IMR-90 (cell line): ENCODE data around the gene FNIP1. TPM values are rescaled to one million over a fixed set of nuclear protein-coding genes. Genes with fewer than 3 reads are reported as not detected.

ENCODE experiments used
- ATAC-seq: fragments of 200-7000 bp; cut with Tn5 transposase; 2 replicates; pipeline ENCODE4 v1.9.1; 2020; ENCODE audit warnings: low read depth, mild to moderate bottlenecking, moderate library complexity
- BruUV-seq: library from RNA; stranded (reverse); fragments of 400-500 nt; replicated peaks from 2 replicates; lab custom pipeline; 2021; lab: Mats Ljungman, UMichigan
- CTCF ChIA-PET: fragments of 300-600 bp; formaldehyde crosslinking; extraction: SDS; loops from one replicate; lab custom pipeline; 2021; ENCODE audit warnings: antibody characterized with exemption; lab: Yijun Ruan, JAX
- POLR2A ChIA-PET: fragments of 300-600 bp; sonication (Branson Sonifier 250); formaldehyde crosslinking; loops from one replicate; lab custom pipeline; 2022; ENCODE audit warnings: antibody characterized with exemption; ENCODE audit not compliant: unreplicated experiment; lab: Charles Lee
- DNase-seq: peaks from one replicate; pipeline ENCODE4 v3.0.0; 2013
- H2AFZ ChIP-seq: replicated peaks from 2 replicates; pipeline ENCODE3; 2013; ENCODE audit warnings: low read length, mild to moderate bottlenecking; ENCODE audit not compliant: poor library complexity
- H2AK5ac ChIP-seq: 2 replicates; pipeline ENCODE4 v1.6.1; 2013; ENCODE audit warnings: low read depth, low read length, inconsistent platforms
- H2AK9ac ChIP-seq: replicated peaks from 2 replicates; pipeline ENCODE3; 2013; ENCODE audit warnings: mild to moderate bottlenecking, low read depth, low read length, moderate library complexity; ENCODE audit not compliant: poor library complexity
- H2BK120ac ChIP-seq: 2 replicates; pipeline ENCODE4 v1.6.1; 2013; ENCODE audit warnings: low read depth, low read length, inconsistent platforms
- H2BK15ac ChIP-seq: 3 replicates; pipeline ENCODE4 v1.6.1; 2013; ENCODE audit warnings: low read depth, low read length, inconsistent platforms
- H2BK20ac ChIP-seq: 2 replicates; pipeline ENCODE4 v1.6.1; 2013; ENCODE audit warnings: low read depth, mild to moderate bottlenecking, inconsistent platforms, low read length, moderate library complexity
- H2BK5ac ChIP-seq: 2 replicates; pipeline ENCODE4 v1.6.1; 2013; ENCODE audit warnings: mild to moderate bottlenecking, low read depth, low read length, inconsistent platforms; ENCODE audit not compliant: poor library complexity, severe bottlenecking
- H3K14ac ChIP-seq: replicated peaks from 2 replicates; pipeline ENCODE4 v1.6.1; 2013; ENCODE audit warnings: low read depth, low read length, inconsistent platforms
- H3K18ac ChIP-seq: 2 replicates; pipeline ENCODE4 v1.6.1; 2013; ENCODE audit warnings: low read depth, low read length, control low read depth
- H3K23ac ChIP-seq: 2 replicates; pipeline ENCODE4 v1.6.1; 2013; ENCODE audit warnings: low read depth, low read length, inconsistent platforms
- H3K27ac ChIP-seq: 2 replicates; pipeline ENCODE4 v1.5.1; 2013; ENCODE audit warnings: mild to moderate bottlenecking, control low read depth, low read length; ENCODE audit not compliant: insufficient read depth
- H3K27me3 ChIP-seq: 2 replicates; pipeline ENCODE4 v1.6.1; 2013; ENCODE audit warnings: low read length; ENCODE audit not compliant: control insufficient read depth, insufficient read depth
- H3K36me3 ChIP-seq: 2 replicates; pipeline ENCODE4 v1.6.1; 2013; ENCODE audit warnings: low read length, mixed read lengths; ENCODE audit not compliant: control insufficient read depth, insufficient read depth
- H3K4ac ChIP-seq: 2 replicates; pipeline ENCODE4 v1.6.1; 2013; ENCODE audit warnings: low read depth, low read length, inconsistent platforms
- H3K4me1 ChIP-seq: 2 replicates; pipeline ENCODE4 v1.6.1; 2013; ENCODE audit warnings: low read length, mixed read lengths; ENCODE audit not compliant: control insufficient read depth, insufficient read depth
- H3K4me2 ChIP-seq: 2 replicates; pipeline ENCODE4 v1.6.1; 2013; ENCODE audit warnings: low read depth, mild to moderate bottlenecking, control low read depth, low read length, moderate library complexity
- H3K4me3 ChIP-seq: 2 replicates; pipeline ENCODE4 v1.5.1; 2013; ENCODE audit warnings: low read depth, mild to moderate bottlenecking, control low read depth, low read length, moderate library complexity; ENCODE audit not compliant: insufficient read depth
- H3K56ac ChIP-seq: 2 replicates; pipeline ENCODE4 v1.6.1; 2013; ENCODE audit warnings: low read length, inconsistent platforms; ENCODE audit not compliant: insufficient read depth; ENCODE audit errors: extremely low read depth
- H3K79me1 ChIP-seq, 2 experiments: 2 replicates each; pipeline ENCODE4 v1.6.1; 2013; ENCODE audit warnings: low read length in 2 of 2, inconsistent platforms in 1 of 2, low read depth in 1 of 2
- H3K9ac ChIP-seq: 2 replicates; pipeline ENCODE4 v1.6.1; 2013; ENCODE audit warnings: low read depth, low read length, control low read depth
- H3K9me1 ChIP-seq: 2 replicates; pipeline ENCODE4 v1.6.1; 2013; ENCODE audit warnings: low read length, inconsistent platforms; ENCODE audit not compliant: insufficient read depth
- H3K9me3 ChIP-seq: 2 replicates; pipeline ENCODE4 v1.6.1; 2013; ENCODE audit warnings: low read length; ENCODE audit not compliant: control insufficient read depth, insufficient read depth
- H4K20me1 ChIP-seq: 2 replicates; pipeline ENCODE4 v1.6.1; 2013; ENCODE audit warnings: low read length, inconsistent platforms; ENCODE audit not compliant: insufficient read depth
- H4K5ac ChIP-seq: 2 replicates; pipeline ENCODE4 v1.6.1; 2013; ENCODE audit warnings: mild to moderate bottlenecking, low read depth, low read length, control low read depth
- H4K8ac ChIP-seq, 2 experiments: 2 replicates each; pipeline ENCODE4 v1.6.1; 2013; ENCODE audit warnings: low read depth in 2 of 2, low read length in 2 of 2, control low read depth in 1 of 2, inconsistent platforms in 1 of 2
- H4K91ac ChIP-seq: 2 replicates; pipeline ENCODE4 v1.6.1; 2013; ENCODE audit warnings: low read depth, low read length, inconsistent platforms; ENCODE audit not compliant: insufficient read depth
- BHLHE40 ChIP-seq: fragments of 150-350 bp; IDR thresholded peaks from 2 replicates; pipeline ENCODE4 v1.6.1; 2016; ENCODE audit warnings: mild to moderate bottlenecking, low read depth, low read length
- CHD1 ChIP-seq: IDR thresholded peaks from 2 replicates; pipeline ENCODE4 v1.6.1; 2012; ENCODE audit warnings: low read depth, low read length, improper control_type of control experiment
- CTCF ChIP-seq: conservative IDR thresholded peaks from 2 replicates; pipeline ENCODE4 v1.5.1; 2012; ENCODE audit warnings: mild to moderate bottlenecking, low read depth, low read length, improper control_type of control experiment
- ELK1 ChIP-seq: fragments of 150-350 bp; IDR thresholded peaks from 2 replicates; pipeline ENCODE4 v1.6.1; 2016; ENCODE audit warnings: low read depth, mild to moderate bottlenecking, low read length, moderate library complexity, borderline replicate concordance
- MAZ ChIP-seq: IDR thresholded peaks from 2 replicates; pipeline ENCODE4 v1.6.1; 2012; ENCODE audit warnings: low read depth, mild to moderate bottlenecking, low read length, improper control_type of control experiment, moderate library complexity, borderline replicate concordance
- MXI1 ChIP-seq: IDR thresholded peaks from 2 replicates; pipeline ENCODE4 v1.6.1; 2012; ENCODE audit warnings: low read depth, mild to moderate bottlenecking, low read length, moderate library complexity, borderline replicate concordance
- NFE2L2 ChIP-seq: fragments of 150-350 bp; IDR thresholded peaks from 2 replicates; pipeline ENCODE4 v1.6.1; 2016; ENCODE audit warnings: low read depth, mild to moderate bottlenecking, low read length
- POLR2A ChIP-seq: IDR thresholded peaks from 2 replicates; pipeline ENCODE4 v1.6.1; 2012; ENCODE audit warnings: mild to moderate bottlenecking, low read depth, low read length
- RAD21 ChIP-seq: IDR thresholded peaks from 2 replicates; pipeline ENCODE4 v1.6.1; 2012; ENCODE audit warnings: low read length, improper control_type of control experiment
- RCOR1 ChIP-seq: IDR thresholded peaks from 2 replicates; pipeline ENCODE4 v1.6.1; 2012; ENCODE audit warnings: mild to moderate bottlenecking, low read length, improper control_type of control experiment; ENCODE audit not compliant: insufficient replicate concordance
- RFX5 ChIP-seq: IDR thresholded peaks from 2 replicates; pipeline ENCODE4 v1.8.0; 2012; ENCODE audit warnings: low read depth, mild to moderate bottlenecking, low read length, moderate library complexity
- SMC3 ChIP-seq: fragments of 150-350 bp; IDR thresholded peaks from 2 replicates; pipeline ENCODE4 v1.6.1; 2016; ENCODE audit warnings: low read depth, mild to moderate bottlenecking, antibody characterized with exemption, low read length, moderate library complexity
- WGBS, 2 experiments: methylation state at CpG; one replicate each; pipeline versions ENCODE4 v1.1.5 to v1.1.7; 2013; ENCODE audit warnings: missing lambda C conversion rate in 2 of 2; ENCODE audit not compliant: insufficient read length in 1 of 2; ENCODE audit errors: extremely low coverage in 2 of 2; 5-methylcytosine and 5-hydroxymethylcytosine counted together
- dilution Hi-C: fragments of 300-500 bp; cut with HindIII; formaldehyde crosslinking; loops from one replicate; pipeline ENCODE4 v1.14.3; 2018; ENCODE audit warnings: low sequenced_read_pairs; ENCODE audit not compliant: unreplicated experiment
- in situ Hi-C: fragments of 300-500 bp; cut with MboI; formaldehyde crosslinking; loops from 3 replicates; pipeline ENCODE4 v1.14.3; 2019; ENCODE audit warnings: low sequenced_read_pairs, inconsistent platforms, mixed read lengths
- intact Hi-C: fragments of 100-400 bp; cut with micrococcal nuclease; formaldehyde crosslinking; loops from 2 replicates; pipeline ENCODE4 v1.10.0; 2022
- polyA plus RNA-seq, 3 experiments: library from polyadenylated mRNA; depleted of rRNA; stranded (reverse); fragments of >200 nt; gene quantifications; 2 replicates each; pipeline ENCODE4 v1.2.3, GENCODE V29; 2012; ENCODE audit warnings: low replicate concordance in 1 of 3
- total RNA-seq: library from RNA; depleted of rRNA; stranded (reverse); fragments of >200 nt; gene quantifications from 2 replicates; pipeline ENCODE4 v1.2.3, GENCODE V29; 2012
- TF ChIP-seq, protein P1 (sequence below): fragments of 150-350 bp; IDR thresholded peaks from 2 replicates; pipeline ENCODE4 v1.6.1; 2017; ENCODE audit warnings: mild to moderate bottlenecking, antibody characterized with exemption, low read length, low read depth

The FNIP1 gene
- total and polyA plus RNA-seq, 2 of the 4 experiments (the other 2 are of a cell fraction), result 5.6 to 34.1 TPM

GRCh38 chr5:131682826-131683225, 114.0 kb downstream of the FNIP1 start:
- POLR2A ChIA-PET, result no interaction called here

More at GRCh38 chr5:131682826-131683225, 114.0 kb downstream of the FNIP1 start:
- H3K27me3 ChIP-seq, result no peaks in the 10 kb centered on the region
- dilution Hi-C loops, result no loop called here
- no peak overlapping the region for H4K5ac ChIP-seq
- no peak overlapping the region for H4K8ac ChIP-seq
- no peak overlapping the region for H3K27ac ChIP-seq
- no peaks in the 10 kb centered on the region for H3K9me3 ChIP-seq
- no peak overlapping the region for H2AK5ac ChIP-seq
- no peak overlapping the region for H3K4ac ChIP-seq
- H3K9ac ChIP-seq, result no peak overlapping the region
- H2BK15ac ChIP-seq, result no peak overlapping the region
- H3K56ac ChIP-seq, result no peak overlapping the region
- DNase-seq (no peak), ATAC-seq (no peak)
- TF ChIP-seq BHLHE40 (no peak), CHD1 (no peak), SMC3 (no peak), MAZ (no peak), RAD21 (no peak), RFX5 (no peak), CTCF (no peak), RCOR1 (no peak), POLR2A (no peak), ELK1 (no peak), NFE2L2 (no peak), MXI1 (no peak)
- TF ChIP-seq, protein P1, sequence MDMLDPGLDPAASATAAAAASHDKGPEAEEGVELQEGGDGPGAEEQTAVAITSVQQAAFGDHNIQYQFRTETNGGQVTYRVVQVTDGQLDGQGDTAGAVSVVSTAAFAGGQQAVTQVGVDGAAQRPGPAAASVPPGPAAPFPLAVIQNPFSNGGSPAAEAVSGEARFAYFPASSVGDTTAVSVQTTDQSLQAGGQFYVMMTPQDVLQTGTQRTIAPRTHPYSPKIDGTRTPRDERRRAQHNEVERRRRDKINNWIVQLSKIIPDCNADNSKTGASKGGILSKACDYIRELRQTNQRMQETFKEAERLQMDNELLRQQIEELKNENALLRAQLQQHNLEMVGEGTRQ, result no peak
- no peak overlapping the region for H2BK5ac ChIP-seq
- intact Hi-C loops, result no loop called here
- no peak overlapping the region for H2BK120ac ChIP-seq
- peaks cover 11% of the 10 kb centered on the region; the same call in 1 of the 2 replicates for H3K36me3 ChIP-seq
- no CpG with 5 or more reads among the region's 2 CpGs for WGBS, 2 experiments
- H3K23ac ChIP-seq, result no peak overlapping the region
- H2BK20ac ChIP-seq, result no peak overlapping the region
- BruUV-seq, result no TSS peak
- H3K14ac ChIP-seq, result no peak overlapping the region
- no peak overlapping the region for H4K91ac ChIP-seq
- peaks cover 10 to 46% of the 10 kb centered on the region in 2 experiments; a peak in 3 of 4 replicates for H3K79me1 ChIP-seq
- H4K20me1 ChIP-seq, result no peaks in the 10 kb centered on the region
- H2AK9ac ChIP-seq, result no peak overlapping the region
- H3K4me3 ChIP-seq, result no peak overlapping the region
- H3K18ac ChIP-seq, result no peak overlapping the region
- in situ Hi-C loops, result no loop called here
- CTCF ChIA-PET, result no interaction called here
- H3K4me2 ChIP-seq, result no peak overlapping the region
- H2AFZ ChIP-seq, result no peak overlapping the region
- peaks cover 3% of the 10 kb centered on the region; the same call in 1 of the 2 replicates for H3K4me1 ChIP-seq
- peaks cover 5% of the 10 kb centered on the region; the same call in 1 of the 2 replicates for H3K9me1 ChIP-seq
